Stomach (tissue), 9 donors: ENCODE data around the gene FAM111A. TPM values are rescaled to one million over a fixed set of nuclear protein-coding genes. Genes with fewer than 3 reads are reported as not detected.
"Not testable (repeated sequence)": the region's sequence is repeated elsewhere in the genome, so short reads cannot be mapped to it uniquely, and the experiment has no call there.

Experiments used
- DNase-seq, 2 donors: peaks; one replicate each; pipeline versions ENCODE4 v3.0.0 to v3.0.0-alpha.2; 2013 to 2019
- H3K27ac ChIP-seq, 5 donors: fragments of 200-600 bp in 4 of 5; sonication (generic) in 4 of 5; one replicate each; pipeline ENCODE4 v1.5.1; 2013 to 2019; ENCODE audit warnings: mild to moderate bottlenecking in 1 of 5, moderate library complexity in 1 of 5
- H3K27me3 ChIP-seq, 3 donors: fragments of 200-600 bp; sonication (generic); one replicate each; pipeline ENCODE4 v1.5.1; 2017 to 2019; ENCODE audit warnings: mixed run types in 1 of 3
- H3K36me3 ChIP-seq, 4 donors: fragments of 200-600 bp; sonication (generic); 1 replicate in 3 of 4; 2 replicates in 1 of 4; pipeline ENCODE4 v1.5.1; 2016 to 2019
- H3K4me1 ChIP-seq, 4 donors: fragments of 200-600 bp; sonication (generic); one replicate each; pipeline ENCODE4 v1.5.1; 2016 to 2019
- H3K4me3 ChIP-seq, 4 donors: fragments of 200-600 bp; sonication (generic) in 3 of 4; one replicate each; pipeline ENCODE4 v1.5.1; 2016 to 2019; ENCODE audit warnings: mild to moderate bottlenecking in 1 of 4
- H3K9me3 ChIP-seq, 4 donors: fragments of 200-600 bp; sonication (generic); one replicate each; pipeline ENCODE4 v1.5.1; 2016 to 2019
- EP300 ChIP-seq: sonication (generic); formaldehyde crosslinking; IDR thresholded peaks from one replicate; pipeline ENCODE4 v1.6.1; 2017; ENCODE audit warnings: antibody characterized with exemption
- POLR2A ChIP-seq, 4 donors: fragments of 450-650 bp; IDR thresholded peaks; one replicate each; pipeline ENCODE4 v1.6.1; 2016; ENCODE audit warnings: antibody characterized with exemption in 4 of 4, control low read depth in 2 of 4, mild to moderate bottlenecking in 1 of 4, moderate library complexity in 1 of 4
- POLR2AphosphoS5 ChIP-seq, 3 donors: sonication (generic); formaldehyde crosslinking; IDR thresholded peaks; one replicate each; pipeline ENCODE4 v1.6.1; 2016; ENCODE audit warnings: antibody characterized with exemption in 3 of 3
- WGBS, 5 donors: extraction: QIAGEN DNeasy Blood & Tissue Kit in 3 of 5; methylation state at CpG; one replicate each; pipeline versions ENCODE4 v1.1.5 to v1.1.7; 2013 to 2018; 5-methylcytosine and 5-hydroxymethylcytosine counted together
- intact Hi-C: fragments of 100-400 bp; cut with DNase I; formaldehyde crosslinking; loops from one replicate; pipeline ENCODE4 v1.15.1; 2023; ENCODE audit warnings: low total_unique reads
- polyA plus RNA-seq, 3 donors: library from polyadenylated mRNA; stranded (reverse); fragments of 200-250 nt; gene quantifications; one replicate each; pipeline ENCODE4 v1.2.3, GENCODE V29; 2013
- total RNA-seq, 5 donors: library from RNA; depleted of rRNA; stranded (reverse); fragments of >200 nt; gene quantifications; one replicate each; pipeline versions ENCODE4 v1.1.0 to v1.2.3, GENCODE V29; 2014 to 2016
- TF ChIP-seq, protein P1 (sequence below), 7 experiments: fragments of 450-650 bp in 4 of 7; fragments of 200-600 bp in 3 of 7; sonication (generic) in 3 of 7; IDR thresholded peaks; one replicate each; pipeline ENCODE4 v1.5.1; 2016 to 2019; ENCODE audit warnings: antibody characterized with exemption in 7 of 7, control low read depth in 2 of 7, mild to moderate bottlenecking in 1 of 7
- donor health status: healthy with polysubstance abuse.
- donor health status: Bipolar disorder and iron deficiency.
- donor health status: healthy.

FAM111A gene
- total and polyA plus RNA-seq, 8 donors, result 8.9 to 78.2 (median 29.7) TPM

DNA sequence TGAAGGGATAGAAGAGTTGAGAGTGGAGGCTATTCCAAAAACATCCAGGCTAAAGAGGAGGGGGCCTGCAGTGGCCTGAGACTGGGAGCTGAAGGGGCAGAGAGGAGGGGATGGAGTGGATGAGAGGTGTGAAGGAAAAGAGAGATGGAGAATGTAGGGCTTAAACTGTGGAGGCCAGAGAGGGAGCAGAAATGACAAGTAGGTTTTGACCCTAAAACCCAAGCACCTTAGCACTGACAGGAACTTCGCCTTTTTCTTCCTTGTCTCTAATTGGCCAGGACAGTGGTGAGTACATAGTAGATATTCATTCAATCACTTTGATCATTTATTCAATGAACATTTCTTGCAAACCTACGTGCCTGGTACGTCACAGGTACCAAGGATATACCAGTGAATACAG is 28.3 kb upstream of the FAM111A start:
- Histone ChIP-seq H3K27ac (no peak overlapping the region), H3K4me1 (peaks cover 0 to 5% (median 4%) of the 10 kb centered on the region in 4 donors), H3K4me3 (no peak overlapping the region), H3K9me3 (peaks cover 4 to 23% (median 21%) of the 10 kb centered on the region in 4 donors), H3K27me3 (no peaks in the 10 kb centered on the region), H3K36me3 (no peaks in the 10 kb centered on the region)
- no peak for DNase-seq
- 87 to 99% (median 98%) methylated on average over 3 of the region's 3 CpGs for WGBS, 5 donors
- no peak for TF ChIP-seq POLR2A (IDR thresholded peaks at IDR 0.05)
- no peak for TF ChIP-seq EP300
- no peak for TF ChIP-seq POLR2AphosphoS5 (IDR thresholded peaks at IDR 0.05)
- intact Hi-C loops, result no loop called here

DNA sequence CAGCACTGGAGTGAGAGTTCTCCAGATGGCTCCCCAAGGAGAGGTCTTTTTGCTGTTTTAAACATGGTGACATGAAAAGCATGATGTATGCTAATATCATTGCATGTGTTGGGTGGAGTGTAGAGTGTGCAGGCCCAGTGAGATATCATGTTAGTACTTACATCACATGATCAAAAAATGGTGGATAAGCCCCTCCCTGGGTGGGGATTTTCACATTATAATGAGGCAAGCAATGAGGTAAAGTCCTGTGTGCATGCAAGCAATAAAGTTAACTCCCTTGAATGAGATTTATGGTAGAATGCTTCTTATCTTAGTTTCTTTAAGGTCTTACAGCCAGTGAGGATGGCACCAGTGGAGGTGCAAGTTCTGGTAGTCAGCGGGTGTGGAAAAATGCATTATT is 27.1 kb upstream of the FAM111A start:
- no peak for DNase-seq
- intact Hi-C loops, result no loop called here
- 85 to 100% (median 93%) methylated on average over 1 of the region's 1 CpG for WGBS, 5 donors
- H3K27me3 ChIP-seq, result no peaks in the 10 kb centered on the region
- no peak overlapping the region for H3K27ac ChIP-seq
- TF ChIP-seq POLR2A (IDR thresholded peaks at IDR 0.05) (no peak), EP300 (no peak), POLR2AphosphoS5 (IDR thresholded peaks at IDR 0.05) (no peak)
- TF ChIP-seq, protein P1, sequence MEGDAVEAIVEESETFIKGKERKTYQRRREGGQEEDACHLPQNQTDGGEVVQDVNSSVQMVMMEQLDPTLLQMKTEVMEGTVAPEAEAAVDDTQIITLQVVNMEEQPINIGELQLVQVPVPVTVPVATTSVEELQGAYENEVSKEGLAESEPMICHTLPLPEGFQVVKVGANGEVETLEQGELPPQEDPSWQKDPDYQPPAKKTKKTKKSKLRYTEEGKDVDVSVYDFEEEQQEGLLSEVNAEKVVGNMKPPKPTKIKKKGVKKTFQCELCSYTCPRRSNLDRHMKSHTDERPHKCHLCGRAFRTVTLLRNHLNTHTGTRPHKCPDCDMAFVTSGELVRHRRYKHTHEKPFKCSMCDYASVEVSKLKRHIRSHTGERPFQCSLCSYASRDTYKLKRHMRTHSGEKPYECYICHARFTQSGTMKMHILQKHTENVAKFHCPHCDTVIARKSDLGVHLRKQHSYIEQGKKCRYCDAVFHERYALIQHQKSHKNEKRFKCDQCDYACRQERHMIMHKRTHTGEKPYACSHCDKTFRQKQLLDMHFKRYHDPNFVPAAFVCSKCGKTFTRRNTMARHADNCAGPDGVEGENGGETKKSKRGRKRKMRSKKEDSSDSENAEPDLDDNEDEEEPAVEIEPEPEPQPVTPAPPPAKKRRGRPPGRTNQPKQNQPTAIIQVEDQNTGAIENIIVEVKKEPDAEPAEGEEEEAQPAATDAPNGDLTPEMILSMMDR (IDR thresholded peaks at IDR 0.05), result no peak
- peaks cover 0 to 5% (median 4%) of the 10 kb centered on the region in 4 donors for H3K4me1 ChIP-seq
- H3K9me3 ChIP-seq, result peaks cover 4 to 24% (median 21%) of the 10 kb centered on the region in 4 donors
- H3K36me3 ChIP-seq, result no peaks in the 10 kb centered on the region
- no peak overlapping the region for H3K4me3 ChIP-seq

DNA sequence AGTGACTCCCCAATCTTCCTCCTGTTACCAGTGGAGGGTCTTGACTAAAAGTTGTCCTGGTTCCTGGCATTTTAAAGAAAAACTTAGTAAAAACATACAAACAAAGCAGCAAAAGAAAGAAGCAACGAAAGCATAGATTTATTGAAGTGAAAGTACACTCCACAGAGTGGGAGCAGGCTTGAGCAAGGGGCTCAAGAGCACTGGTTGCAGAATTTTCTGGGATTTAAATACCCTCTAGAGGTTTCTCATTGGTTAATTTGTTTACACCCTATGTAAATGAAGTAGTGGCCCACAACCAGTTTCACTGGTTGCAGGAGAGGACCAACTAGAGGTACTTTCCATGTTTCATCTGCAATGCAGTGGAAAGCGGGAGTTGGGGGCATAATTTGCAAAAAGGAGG is 24.9 kb upstream of the FAM111A start:
- Histone ChIP-seq H3K9me3 (peaks cover 4 to 24% (median 21%) of the 10 kb centered on the region in 4 donors), H3K4me3 (no peak overlapping the region), H3K4me1 (no peaks in the 10 kb centered on the region), H3K27ac (no peak overlapping the region), H3K36me3 (no peaks in the 10 kb centered on the region), H3K27me3 (no peaks in the 10 kb centered on the region)
- intact Hi-C loops, result no loop called here
- no peak for DNase-seq
- WGBS, 5 donors, result 94 to 100% (median 98%) methylated on average over 2 of the region's 2 CpGs
- TF ChIP-seq POLR2AphosphoS5 (IDR thresholded peaks at IDR 0.05) (no peak), EP300 (no peak), POLR2A (IDR thresholded peaks at IDR 0.05) (no peak)
- TF ChIP-seq, protein P1 (IDR thresholded peaks at IDR 0.05), result no peak

DNA sequence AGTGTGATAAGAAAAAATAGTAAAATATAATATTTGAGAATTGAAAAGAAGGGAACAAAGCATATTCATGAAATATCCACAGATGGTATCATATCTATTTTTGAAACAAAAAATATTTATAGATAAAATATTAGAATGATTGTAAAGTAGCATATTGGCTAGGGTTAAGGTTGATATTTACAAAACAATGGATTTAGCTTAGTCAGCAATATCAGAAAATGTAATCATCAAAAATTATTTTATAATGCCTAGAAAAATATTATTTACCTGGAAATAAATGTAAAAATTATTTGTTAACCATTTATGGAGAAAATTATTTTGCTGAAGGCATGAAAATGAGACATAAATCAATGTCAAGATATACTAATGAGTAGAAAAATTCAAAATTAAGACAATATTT is 22.8 kb upstream of the FAM111A start:
- TF ChIP-seq POLR2A (IDR thresholded peaks at IDR 0.05), result no peak
- no peak for TF ChIP-seq POLR2AphosphoS5 (IDR thresholded peaks at IDR 0.05)
- no peak for TF ChIP-seq EP300
- TF ChIP-seq, protein P1 (IDR thresholded peaks at IDR 0.05), result no peak
- no peak for DNase-seq
- H3K36me3 ChIP-seq, result no peaks in the 10 kb centered on the region
- peaks cover 4 to 24% (median 21%) of the 10 kb centered on the region in 4 donors for H3K9me3 ChIP-seq
- no peak overlapping the region for H3K27ac ChIP-seq
- intact Hi-C loops, result no loop called here
- H3K27me3 ChIP-seq, result no peaks in the 10 kb centered on the region
- no peak overlapping the region for H3K4me3 ChIP-seq
- no peaks in the 10 kb centered on the region for H3K4me1 ChIP-seq

DNA sequence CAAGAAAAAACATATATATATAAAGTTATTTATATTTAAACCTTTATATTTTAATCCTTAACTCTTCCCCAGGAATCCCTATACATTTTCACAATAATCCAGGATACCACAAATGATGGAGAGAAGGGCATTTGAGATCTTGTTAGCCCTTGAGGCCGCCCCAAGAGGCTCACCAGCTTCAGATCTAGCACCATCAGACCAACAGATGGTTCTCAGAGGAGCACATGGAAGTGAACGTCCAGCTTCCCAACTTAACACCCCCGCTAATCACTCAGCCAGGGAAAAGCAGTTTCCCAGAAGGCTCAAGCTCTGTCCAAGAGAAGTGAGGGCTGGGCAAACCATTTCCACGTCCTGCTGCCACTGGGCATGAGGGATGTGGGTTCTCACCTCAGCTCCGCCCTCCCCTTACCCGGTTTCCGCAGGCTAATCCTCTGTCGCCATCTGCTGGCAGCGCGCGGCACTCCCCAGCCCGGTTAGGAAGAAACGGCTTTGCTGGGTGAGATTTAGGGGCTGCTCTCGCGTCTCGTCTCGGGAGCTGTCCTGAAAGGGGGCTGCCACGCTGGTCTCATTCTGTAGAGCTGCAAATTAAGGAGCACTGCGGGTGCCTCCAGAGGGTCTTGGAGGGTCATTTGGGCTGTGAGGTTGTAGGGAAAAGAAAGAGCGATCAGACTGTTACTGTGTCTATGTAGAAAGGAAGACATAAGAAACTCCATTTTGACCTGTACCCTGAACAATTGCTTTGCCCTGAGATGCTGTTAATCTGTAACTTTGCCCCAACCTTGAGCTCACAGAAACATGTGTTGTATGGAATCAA is 6.8 kb upstream of the FAM111A start:
- intact Hi-C loops, result no loop called here
- no peak overlapping the region for H3K4me3 ChIP-seq
- H3K27me3 ChIP-seq, result no peaks in the 10 kb centered on the region
- peaks cover 0 to 65% (median 54%) of the 10 kb centered on the region in 4 donors for H3K36me3 ChIP-seq
- TF ChIP-seq EP300, result no peak
- TF ChIP-seq POLR2AphosphoS5 (IDR thresholded peaks at IDR 0.05), result no peak
- TF ChIP-seq POLR2A (IDR thresholded peaks at IDR 0.05), result no peak
- TF ChIP-seq, protein P1 (IDR thresholded peaks at IDR 0.05), result peak in 5 of 7 experiments; percentile 92 to 97 (median 93)
- DNase-seq, result peak; percentile 86 to 94
- H3K9me3 ChIP-seq, result peaks cover 3 to 12% (median 8%) of the 10 kb centered on the region in 4 donors
- peaks cover 0 to 10% (median 8%) of the 10 kb centered on the region in 4 donors for H3K4me1 ChIP-seq
- no peak overlapping the region for H3K27ac ChIP-seq
- 12 to 17% (median 16%) methylated on average over 14 to 20 of the region's 20 CpGs for WGBS, 5 donors

DNA sequence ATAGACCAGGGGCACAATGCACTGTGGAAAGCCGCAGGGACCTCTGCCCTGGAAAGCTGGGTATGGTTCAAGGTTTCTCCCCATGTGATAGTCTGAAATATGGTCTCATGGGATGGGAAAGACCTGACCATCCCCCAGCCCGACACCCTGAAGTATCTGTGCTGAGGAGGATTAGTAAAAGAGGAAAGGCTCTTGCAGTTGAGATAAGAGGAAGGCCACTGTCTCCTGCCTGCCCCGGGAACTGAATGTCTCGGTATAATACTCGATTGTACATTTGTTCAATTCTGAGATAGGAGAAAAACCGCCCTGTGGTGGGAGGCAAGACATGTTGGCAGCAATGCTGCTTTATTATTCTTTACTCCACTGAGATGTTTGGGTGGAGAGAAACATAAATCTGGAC is 6.1 kb upstream of the FAM111A start:
- 73 to 85% (median 77%) methylated on average over 6 of the region's 6 CpGs for WGBS, 5 donors
- peaks cover 0 to 14% (median 12%) of the 10 kb centered on the region in 4 donors for H3K4me1 ChIP-seq
- H3K27me3 ChIP-seq, H3K4me3 ChIP-seq, H3K9me3 ChIP-seq, H3K27ac ChIP-seq, intact Hi-C loops, DNase-seq: not testable (repeated sequence)
- peaks cover 0 to 58% (median 47%) of the 10 kb centered on the region in 4 donors for H3K36me3 ChIP-seq
